SU-DHL-6 (cell line): ENCODE measurements around the gene BIRC3.

Experiments used
- CTCF ChIP-seq: fragments of 200-600 bp; sonication (generic); IDR thresholded peaks from one replicate; pipeline ENCODE4 v1.5.1; 2017; ENCODE audit warnings: antibody characterized with exemption, mild to moderate bottlenecking, low read length, moderate library complexity; ENCODE audit not compliant: insufficient read depth, poor library complexity, severe bottlenecking
- EZH2phosphoT487 ChIP-seq: fragments of 200-600 bp; sonication (generic), shearing (Covaris generic); conservative IDR thresholded peaks from 2 replicates; pipeline ENCODE4 v1.6.1; 2018; ENCODE audit warnings: mild to moderate bottlenecking, antibody characterized with exemption, low read length, moderate library complexity, mixed read lengths

- TF ChIP-seq CTCF = no peak
- TF ChIP-seq EZH2phosphoT487 = no peak
Measured at GRCh38 chr11:102307727-102308038, 9.6 kb upstream of the BIRC3 start.
